RKO (cell line): ENCODE results near the gene ZNF581.
A peak's percentile ranks its signal among the peaks of the same experiment; 100 is the strongest.

Source experiments
- DNase-seq: peaks from one replicate; pipeline ENCODE4 v3.0.0-alpha.2; 2016; ENCODE audit warnings: low spot score

The ZNF581 gene

DNA sequence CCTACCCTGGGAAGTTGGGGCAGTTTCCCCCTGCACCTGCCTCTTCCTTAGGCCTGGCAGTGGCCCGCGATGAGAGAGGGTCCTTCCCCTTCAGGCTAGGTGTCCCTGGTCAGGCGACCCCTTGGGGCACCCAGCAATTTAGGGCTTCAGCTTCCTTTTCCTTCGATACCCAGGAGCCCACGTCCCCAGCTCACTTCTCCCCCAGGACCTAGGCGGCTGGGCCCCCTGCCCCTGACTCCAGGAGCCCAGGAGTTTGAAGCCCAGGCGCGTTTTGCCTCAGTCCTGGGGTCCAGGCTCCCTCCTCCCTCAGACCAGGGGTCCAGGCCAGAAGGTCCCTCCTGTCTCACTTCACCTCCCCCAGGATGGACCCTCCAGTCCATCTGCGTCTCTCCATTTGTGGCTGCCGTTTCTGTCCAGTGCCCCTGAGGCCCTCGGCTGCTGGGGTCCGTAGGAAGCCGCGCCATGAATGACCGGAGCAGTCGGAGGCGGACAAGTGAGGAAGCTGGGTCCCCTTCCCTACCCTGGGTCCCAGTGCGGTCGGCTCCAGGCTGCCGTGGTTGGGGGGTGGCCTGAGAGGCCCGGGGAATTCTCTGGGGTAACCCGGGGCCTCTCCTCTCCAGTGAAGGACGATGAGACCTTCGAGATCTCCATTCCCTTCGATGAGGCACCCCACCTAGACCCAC, 5.3 kb downstream of the ZNF581 start:
- no peak for DNase-seq

DNA sequence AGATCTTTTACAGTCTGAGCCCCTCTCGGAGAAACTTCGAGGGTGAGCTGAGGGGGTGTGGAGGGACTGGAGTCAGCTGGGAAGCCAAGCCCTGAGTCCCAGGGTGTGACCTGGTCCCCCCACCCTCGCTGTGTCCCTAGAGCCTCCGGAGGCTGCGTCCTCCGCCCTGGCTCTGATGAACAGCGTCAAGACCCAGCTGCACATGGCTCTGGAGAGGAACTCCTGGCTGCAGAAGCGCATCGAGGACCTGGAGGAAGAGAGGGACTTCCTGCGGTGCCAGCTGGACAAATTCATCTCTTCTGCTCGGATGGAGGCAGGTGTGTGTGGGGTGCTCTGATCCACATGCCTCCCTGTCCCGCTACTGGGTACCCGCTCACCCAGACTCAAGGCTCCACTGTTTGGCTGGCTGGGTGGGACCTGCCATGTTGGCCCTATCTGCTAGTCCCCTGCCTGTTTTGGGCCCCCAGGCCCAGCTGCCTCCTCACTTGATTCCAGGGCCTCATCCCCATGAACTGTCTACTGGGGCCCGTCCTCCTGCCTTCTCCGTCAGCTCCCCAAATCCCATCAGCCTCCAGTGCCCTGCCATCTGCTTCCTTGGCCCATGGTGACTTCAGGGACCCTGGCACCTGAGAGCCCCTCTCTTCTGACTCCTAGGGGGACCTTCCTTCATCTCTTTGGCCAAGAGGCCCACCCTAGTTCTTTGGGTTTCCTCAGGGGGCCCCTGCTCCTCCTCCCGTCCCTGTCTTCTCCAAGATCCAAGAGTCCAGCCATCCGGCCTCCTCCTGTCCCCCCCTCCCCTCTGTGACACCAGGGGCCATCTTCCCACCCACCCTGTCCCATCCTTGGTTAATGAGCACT, 6.0 kb downstream of the ZNF581 start:
- no peak for DNase-seq

DNA sequence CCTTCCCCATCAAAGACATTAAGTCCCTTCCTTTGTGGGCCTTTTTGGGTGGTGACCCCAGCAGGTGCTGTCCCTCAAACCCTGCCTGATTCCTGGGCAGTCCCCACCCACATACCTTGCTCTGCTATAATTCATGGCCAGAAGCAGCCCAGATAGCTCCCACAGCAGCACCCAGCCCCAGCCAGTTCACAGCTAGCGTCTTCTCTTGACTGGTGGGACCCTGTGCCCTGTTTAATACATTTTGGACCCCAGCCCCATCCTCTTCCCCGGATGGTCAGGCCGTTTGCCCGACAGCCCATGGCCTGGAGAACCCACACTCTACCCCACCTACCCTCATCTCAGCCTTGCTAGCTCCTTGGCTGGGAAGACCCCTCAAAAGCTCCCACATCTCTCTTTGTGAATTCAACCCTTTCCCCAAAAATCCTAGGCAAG, 6.7 kb downstream of the ZNF581 start:
- DNase-seq, result no peak

DNA sequence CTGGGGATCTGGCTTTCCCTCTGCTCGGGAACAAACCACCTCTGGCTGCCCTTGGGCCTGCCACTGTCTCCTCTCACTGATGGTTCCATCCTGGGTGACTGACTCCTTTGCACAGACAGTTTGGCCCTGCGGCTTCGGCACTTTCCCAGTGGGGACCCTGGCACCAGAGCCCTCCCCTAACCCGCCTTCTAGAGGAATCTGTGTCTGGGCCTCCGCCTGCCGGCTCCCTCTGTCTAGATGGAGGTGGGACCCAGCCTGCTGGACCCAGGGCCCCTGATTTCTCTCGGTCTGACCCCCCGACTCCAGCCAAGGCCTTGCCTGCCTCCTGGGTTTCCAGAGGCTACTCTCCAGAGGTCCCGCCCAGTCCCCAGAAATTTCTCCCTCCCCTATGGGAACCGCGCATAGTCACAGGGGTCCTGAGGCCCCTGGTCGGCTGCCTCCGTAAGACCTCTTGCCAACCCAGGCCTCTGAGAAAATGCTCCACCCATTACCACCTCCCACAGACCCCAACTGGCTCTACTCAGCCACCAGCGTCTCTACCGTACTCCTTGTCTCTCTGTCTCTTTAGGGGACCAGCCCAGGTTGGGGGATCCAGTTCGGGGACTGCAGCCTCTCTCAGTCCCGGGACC, 7.3 kb downstream of the ZNF581 start:
- no peak for DNase-seq

DNA sequence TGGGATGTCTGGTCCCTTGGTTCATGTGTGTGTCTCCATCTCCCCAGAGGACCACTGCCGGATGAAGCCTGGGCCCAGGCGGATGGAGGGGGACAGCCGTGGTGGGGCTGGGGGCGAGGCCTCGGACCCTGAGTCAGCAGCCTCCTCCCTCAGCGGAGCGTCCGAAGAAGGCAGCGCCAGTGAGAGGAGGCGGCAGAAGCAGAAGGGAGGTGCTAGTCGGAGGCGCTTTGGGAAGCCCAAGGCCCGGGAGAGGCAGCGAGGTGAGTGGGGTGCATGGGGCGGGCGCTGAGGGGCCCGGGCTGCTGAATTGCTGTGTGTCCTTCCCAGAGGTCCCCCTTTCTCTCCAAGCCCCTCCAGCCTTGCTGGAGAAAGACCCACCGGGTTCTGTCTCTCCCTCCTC, 7.8 kb downstream of the ZNF581 start:
- DNase-seq, result no peak

DNA sequence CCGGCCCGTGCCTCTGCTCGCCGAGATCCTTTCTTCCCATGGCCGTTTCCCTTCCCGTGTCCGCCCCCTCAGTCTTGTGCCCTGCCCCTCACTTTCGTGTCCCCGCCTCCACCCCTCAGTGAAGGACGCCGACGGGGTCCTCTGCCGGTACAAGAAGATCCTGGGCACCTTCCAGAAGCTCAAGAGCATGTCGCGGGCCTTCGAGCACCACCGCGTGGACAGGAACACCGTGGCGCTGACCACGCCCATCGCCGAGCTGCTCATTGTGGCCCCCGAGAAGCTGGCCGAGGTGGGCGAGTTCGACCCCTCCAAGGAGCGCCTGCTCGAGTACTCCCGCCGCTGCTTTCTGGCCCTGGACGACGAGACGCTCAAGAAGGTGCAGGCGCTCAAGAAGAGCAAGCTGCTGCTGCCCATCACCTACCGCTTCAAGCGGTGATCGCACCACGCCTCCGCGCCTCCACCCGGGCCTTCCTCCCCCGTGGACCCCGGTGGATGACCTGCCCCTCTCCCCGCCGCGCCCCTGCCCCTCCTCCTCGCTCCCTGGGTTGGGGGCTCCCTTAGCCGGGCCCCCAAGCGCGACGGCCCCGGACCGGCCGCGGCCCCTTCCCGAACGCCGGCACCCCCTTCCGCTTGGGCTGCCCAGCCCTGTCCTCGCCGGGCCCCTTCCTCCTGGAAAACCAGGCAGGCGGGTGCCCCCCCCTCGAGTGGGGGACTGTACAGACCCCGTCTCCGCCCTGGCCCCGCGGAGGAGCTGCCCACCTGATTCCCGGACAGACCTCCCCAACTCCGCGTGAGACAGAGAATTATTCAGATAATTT, 9.1 kb downstream of the ZNF581 start:
- DNase-seq, result no peak

DNA sequence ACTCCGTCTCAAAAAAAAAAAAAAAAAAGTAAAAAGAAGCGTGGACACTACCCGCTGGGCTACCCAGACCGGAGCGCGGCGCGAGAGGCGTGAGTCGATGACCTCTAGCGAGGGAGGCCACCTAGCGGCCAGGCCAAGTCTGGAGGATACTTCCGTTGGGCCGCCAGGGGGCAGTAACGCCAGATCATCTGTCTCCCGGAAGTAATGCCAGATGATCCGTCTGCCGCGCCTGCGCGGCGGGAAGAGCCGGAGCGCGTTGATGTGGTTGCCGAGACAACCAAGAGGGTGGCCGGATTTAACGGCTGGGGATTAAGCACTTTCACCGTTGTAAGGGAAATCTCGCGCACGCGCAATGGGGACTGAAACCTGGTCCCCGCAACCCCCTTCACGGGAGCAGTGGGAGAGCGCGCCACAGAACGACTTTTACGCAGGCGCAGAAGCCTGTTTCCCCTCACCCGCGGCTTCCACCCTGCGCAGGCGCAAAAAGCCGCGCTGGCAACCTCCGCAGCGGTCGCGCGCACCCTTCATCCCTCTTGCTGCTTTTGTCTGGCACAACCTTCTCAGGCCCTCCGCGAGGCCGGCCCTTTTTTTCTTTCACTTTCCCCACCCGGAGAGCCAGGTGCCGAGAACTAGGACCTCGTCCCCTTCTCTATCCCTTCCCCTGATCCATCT, 10.3 kb downstream of the ZNF581 start:
- DNase-seq, result peak; percentile 98

DNA sequence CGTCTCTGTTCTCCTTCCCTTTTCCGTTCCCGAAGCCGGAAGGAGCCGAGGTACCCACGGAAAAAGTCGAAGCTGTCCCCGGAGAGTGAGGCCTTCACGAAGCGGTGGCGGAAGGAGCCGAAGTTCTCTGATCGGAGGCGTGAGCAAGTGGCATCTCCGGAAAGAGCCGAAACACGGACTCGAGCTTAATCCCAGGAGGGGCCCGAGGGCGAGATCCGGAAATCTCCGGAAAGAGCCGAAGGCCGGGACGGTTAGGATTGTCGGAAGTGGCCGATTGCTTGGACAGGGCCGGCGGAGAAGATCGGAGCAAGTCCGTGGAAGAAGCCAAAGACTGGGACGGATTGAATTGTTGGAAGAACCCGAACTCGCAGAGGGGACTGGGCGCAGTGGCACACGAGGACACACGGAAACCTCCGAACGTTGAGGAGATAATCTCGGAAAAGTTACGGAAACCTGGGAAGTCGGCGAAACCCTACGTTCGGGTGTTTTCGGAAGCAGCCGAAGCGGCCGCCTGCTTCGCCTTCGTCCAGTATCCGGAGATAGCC, 10.9 kb downstream of the ZNF581 start:
- peak; percentile 99 for DNase-seq

DNA sequence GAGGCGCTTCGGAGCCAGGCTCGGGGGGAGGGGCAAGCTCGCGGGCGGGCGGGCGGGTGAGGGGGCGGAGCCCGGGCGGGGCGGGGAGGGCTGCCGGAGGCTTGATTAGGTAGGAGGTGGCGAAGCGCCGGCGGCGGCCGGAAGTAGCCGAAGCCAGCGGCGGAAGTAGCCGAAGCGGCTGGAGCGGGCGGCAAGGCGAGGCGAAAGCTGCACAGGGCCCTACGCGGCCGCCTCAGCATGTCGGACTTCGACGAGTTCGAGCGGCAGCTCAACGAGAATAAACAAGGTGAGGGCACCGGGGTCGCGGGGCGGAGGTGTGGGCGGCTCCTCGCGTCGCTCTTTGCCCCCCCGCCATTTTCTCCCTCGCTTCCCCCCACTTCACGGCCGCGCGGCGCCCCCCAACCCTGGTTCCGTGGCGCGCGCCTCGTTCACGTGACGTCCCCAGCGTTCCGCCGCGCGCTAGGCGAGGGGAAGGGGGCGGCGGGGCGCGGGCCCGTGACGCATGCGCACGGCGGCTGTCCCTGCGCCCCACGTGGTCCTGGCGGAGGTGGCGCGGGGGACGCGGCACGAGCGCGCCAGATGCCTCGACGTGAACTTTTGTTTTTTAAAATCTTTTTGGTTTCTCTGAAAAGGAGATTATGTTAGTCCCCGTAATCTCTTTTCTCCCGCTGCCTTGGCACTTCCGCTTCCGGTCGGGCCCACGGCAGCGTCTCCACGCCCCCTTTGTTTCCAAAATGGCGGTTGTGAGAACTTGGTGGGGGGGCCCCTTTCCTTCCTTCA, 11.6 kb downstream of the ZNF581 start, which contains the start of gene U2AF2:
U2AF2 (plus strand) TSS at position 168 of the 780 bp plus-strand sequence; CDS start at position 238, 70 bp downstream.
- peak; percentile 94 for DNase-seq

DNA sequence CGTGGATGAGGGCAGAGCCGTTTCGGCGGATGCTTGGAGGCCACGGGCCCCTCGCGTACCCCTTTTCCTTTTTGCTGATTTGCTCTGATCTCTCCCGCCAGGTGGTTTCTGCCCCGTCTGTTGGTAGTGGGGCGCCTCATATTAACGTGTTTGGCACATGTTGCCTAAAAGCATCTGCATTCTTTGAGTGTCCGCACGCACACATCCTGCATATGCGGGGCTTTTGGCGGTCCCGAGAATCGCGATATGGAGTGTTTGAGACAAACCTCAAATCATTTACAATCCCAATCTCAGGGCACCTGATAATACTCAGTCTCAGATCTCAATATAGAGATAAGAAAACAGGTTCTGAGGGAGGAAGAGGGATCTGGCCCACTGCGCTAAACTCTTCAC, 12.2 kb downstream of the ZNF581 start:
- no peak for DNase-seq

DNA sequence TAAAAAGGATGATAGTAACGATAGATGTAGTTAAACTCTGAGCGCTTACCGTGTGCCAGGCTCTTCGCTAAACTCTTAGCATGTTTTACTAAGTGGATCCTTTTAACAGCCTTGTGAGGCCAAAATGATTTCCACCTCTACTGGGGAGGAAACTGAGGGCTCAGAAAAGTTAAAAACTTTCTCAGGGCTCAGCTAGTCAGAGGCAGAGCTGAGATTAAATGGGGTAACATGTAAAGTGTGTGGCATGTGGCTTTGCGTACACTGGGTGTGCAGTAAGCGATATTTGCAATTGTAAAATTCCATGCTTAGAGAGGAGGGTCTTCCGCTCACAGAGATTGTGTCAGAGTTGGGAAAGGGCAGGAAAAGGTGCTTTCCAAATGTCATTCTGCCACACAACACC, 13.1 kb downstream of the ZNF581 start:
- DNase-seq, result no peak

DNA sequence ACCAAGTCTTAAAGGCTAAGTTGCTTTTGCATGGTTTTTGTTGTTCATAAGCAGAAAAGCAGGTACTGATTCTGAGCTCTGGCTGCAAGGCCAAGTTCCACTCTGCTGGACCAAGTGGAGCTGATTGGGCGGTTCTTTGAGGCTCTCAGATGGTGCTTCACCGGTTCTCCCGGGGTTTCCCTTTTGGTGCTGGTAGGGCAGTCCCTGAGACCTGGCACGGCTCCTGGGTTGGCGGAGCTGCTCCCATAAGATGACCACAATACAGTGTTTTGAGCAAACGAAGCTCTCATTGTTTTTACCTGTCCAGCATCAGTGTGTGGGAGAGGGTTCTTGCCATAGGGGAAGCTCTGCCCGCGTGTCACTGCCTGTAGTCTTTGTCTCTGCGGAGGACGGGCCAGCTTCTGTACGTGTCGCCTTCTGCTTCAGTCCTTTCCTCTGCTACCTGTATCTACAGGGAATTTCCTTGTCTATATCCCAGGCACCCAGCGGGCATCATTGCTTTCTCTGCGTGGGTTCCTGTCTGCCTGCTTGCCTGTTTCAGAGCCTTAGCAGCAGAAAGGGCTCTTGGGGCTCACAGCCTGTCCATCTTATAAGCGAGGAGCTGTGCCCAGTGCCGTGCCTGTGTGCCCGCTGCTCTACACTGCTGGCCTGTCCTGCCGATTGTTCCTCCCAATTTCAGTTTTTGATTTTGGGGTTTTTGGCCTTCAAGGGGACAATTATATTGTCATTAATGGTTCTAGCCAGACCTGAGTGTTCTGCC, 13.7 kb downstream of the ZNF581 start:
- peak; percentile 39 for DNase-seq

DNA sequence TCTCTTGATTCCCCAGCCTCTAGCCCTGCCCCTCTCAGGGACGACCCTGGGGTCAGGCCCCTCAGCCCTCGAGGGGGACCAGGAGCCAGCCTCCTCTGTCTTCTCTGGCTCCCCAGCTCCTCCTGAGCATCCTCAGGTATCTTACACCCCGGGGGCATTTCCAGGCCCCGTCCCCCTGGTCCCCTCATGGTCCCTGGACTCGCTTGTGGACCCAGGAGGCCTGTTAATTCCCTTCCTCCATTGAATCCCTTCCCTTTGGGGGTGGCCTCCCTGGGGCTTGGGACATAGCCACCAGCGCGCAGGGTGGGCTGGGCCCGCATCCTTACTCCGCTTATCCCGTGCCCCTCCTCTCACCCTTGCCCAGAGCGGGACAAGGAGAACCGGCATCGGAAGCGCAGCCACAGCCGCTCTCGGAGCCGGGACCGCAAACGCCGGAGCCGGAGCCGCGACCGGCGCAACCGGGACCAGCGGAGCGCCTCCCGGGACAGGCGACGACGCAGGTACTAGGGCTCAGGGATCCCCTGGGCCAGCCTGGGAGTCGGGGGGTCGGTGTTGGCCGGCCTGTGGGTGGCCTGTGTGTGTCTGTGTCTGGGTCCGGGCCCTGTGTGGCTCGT, 15.5 kb downstream of the ZNF581 start:
- no peak for DNase-seq

DNA sequence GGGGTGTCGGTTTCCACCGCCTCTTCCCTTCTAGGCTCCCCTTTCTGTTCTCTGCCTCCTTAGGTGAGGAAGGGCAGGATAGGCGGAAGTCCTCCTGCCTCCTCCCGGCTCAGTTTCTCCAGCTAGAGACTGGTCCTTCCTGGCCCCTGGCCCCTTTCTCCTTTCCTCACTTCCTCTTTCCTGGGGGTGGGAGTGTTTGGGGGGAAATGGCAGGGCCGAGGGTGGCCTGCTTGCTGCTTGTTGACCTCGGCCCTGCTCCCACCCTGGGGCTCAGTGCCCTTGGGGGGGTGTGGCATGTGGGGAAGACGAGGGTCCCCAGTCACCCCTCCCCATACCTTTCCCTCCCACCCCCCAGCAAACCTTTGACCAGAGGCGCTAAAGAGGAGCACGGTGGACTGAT, 16.4 kb downstream of the ZNF581 start:
- DNase-seq, result no peak

DNA sequence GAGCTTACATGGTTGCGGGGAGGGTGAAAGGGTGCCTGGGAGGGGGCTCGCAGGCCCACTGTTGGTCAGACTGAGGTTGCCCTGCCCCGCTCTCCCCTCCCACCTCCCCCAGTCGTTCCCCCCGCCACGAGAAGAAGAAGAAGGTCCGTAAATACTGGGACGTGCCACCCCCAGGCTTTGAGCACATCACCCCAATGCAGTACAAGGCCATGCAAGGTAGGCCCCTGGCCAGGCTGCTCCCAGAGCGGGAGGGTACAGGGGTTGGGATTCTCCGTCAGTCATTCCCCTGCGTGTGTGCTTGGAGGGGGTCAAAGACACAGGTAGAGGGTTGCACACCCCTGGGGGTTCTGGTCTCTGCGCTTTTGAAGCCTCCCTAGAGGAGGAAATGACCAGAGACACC, 17.0 kb downstream of the ZNF581 start:
- no peak for DNase-seq

DNA sequence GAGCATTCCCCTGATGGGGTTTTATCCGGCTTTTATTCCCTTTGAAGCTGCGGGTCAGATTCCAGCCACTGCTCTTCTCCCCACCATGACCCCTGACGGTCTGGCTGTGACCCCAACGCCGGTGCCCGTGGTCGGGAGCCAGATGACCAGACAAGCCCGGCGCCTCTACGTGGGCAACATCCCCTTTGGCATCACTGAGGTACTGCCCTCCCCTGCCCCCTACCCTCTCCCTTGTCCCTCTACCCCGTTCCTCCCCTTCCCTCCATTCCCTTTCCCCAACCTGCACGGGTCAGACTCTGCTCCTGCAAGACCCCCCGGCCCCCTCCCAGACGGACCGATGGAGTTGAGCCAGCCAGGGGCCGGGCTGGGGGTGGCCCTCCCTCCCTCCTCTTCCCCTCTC, 17.5 kb downstream of the ZNF581 start:
- DNase-seq, result no peak

DNA sequence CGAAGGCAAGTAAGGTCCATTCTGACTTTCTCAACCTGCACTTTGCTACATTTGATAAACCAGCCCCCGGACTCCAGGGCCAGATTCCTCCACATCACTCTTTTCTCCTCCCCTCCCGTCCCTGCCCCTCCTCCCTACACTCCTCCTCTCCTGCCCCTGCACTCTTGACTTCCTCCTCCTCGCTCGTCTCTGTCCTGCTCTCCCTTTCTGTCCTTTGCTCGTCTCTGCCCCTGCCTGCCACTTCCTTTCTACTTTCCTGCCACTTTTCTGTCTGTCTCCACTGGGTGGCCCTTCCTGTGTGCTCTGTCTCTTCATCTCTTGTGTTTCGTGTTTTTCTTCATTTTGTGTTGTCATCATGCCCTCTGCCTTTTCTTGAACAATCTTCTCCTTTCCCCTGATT, 18.4 kb downstream of the ZNF581 start:
- no peak for DNase-seq

DNA sequence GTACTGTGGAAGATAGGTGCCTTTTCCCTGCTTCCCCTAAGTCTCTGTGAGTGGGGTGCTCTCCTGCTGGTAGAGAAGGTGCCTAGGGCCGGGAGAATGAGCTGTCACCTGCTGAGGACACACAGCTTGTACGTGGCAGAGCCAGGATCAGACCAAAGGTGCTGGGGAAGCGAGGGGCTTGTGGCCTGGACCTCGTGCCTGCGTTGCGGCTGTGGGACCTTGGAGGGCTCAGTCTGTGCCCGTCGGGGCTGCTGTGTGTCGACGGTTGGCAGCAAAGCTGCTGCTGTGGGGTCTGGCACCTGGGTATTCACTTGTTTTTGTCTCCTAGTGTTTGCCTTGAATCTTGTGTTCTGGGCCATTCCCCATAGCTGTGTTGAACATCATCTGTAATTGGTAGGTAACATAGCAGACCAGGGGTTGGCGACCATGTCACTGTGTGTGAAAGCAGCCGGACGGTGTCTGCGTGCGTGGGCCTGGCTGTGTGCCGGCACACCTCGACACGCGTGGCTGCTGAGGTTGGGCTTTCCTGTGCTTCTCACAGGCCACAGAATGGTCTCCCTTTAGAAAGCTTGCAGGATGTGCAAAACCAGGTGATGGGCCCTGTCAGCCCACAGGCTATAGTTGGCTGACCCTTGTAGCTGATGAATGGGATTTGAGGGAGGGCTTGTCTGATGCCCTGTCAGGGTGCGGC, 20.5 kb downstream of the ZNF581 start:
- no peak for DNase-seq
